ENCODE data around the gene MARCHF2.

GRCh38 chr19:8475005-8475404 is 61.9 kb downstream of the MARCHF2 start:
- TF ChIP-seq CTCF (IDR thresholded peaks at IDR 0.05) (no peak), USF2 (IDR thresholded peaks at IDR 0.05; ENCODE audit: borderline replicate concordance, low read depth, low read length) (no peak), FOXM1 (IDR thresholded peaks at IDR 0.05; ENCODE audit: low read depth) (no peak), SMC3 (IDR thresholded peaks at IDR 0.05; ENCODE audit: low read depth, low read length) (no peak), POLR2AphosphoS5 (IDR thresholded peaks at IDR 0.05; ENCODE audit: low read depth, low read length) (no peak), MEF2A (IDR thresholded peaks at IDR 0.05; ENCODE audit: borderline replicate concordance, low read depth) (no peak), EP300 (IDR thresholded peaks at IDR 0.05; ENCODE audit: borderline replicate concordance in 1 of 2, low read depth in 1 of 2, low read length in 1 of 2) (no peak), MXI1 (IDR thresholded peaks at IDR 0.05; ENCODE audit: low read depth, low read length) (no peak), MAX (IDR thresholded peaks at IDR 0.05; ENCODE audit: low read depth) (no peak), JUND (IDR thresholded peaks at IDR 0.05) (no peak), GATA2 (CRISPR knock-in tag; IDR thresholded peaks at IDR 0.05) (no peak)
